Stimulated activated CD4-positive, alpha-beta T cell treated with anti-CD3 and anti-CD28 coated beads, Interleukin-4, amount 100 ng/mL, for 48 hours (primary cell): ENCODE data around the gene PARD3.
"Not testable (repeated sequence)": the region's sequence is repeated elsewhere in the genome, so short reads cannot be mapped to it uniquely, and the experiment has no call there.

Experiments
- DNase-seq, 2 donors: peaks; one replicate each; pipeline ENCODE4 v3.0.0-alpha.2; 2020; ENCODE audit warnings: low read depth in 2 of 2

Gene PARD3

GRCh38 chr10:34742456-34742855 lies 72.6 kb downstream of the PARD3 start:
- DNase-seq = no peak

- not testable (repeated sequence) for DNase-seq
Observed at GRCh38 chr10:34741087-34741486, 74.0 kb downstream of the PARD3 start.

GRCh38 chr10:34740321-34740720 lies 74.8 kb downstream of the PARD3 start:
- no peak for DNase-seq

- no peak for DNase-seq
Observed at GRCh38 chr10:34739915-34740314, 75.2 kb downstream of the PARD3 start.

- DNase-seq = no peak
Observed at GRCh38 chr10:34737772-34738169, 77.3 kb downstream of the PARD3 start.

- DNase-seq = no peak
Observed at GRCh38 chr10:34736976-34737771, 77.9 kb downstream of the PARD3 start.

- no peak for DNase-seq
Observed at GRCh38 chr10:34734918-34735317, 80.2 kb downstream of the PARD3 start.

GRCh38 chr10:34732926-34733325 lies 82.2 kb downstream of the PARD3 start:
- no peak for DNase-seq

GRCh38 chr10:34731885-34732701 lies 83.0 kb downstream of the PARD3 start:
- no peak for DNase-seq

GRCh38 chr10:34731213-34731612 lies 83.9 kb downstream of the PARD3 start:
- DNase-seq = no peak

GRCh38 chr10:34730726-34731125 lies 84.4 kb downstream of the PARD3 start:
- no peak for DNase-seq

- DNase-seq = no peak
Observed at GRCh38 chr10:34729619-34730018, 85.5 kb downstream of the PARD3 start.

GRCh38 chr10:34728361-34728760 lies 86.7 kb downstream of the PARD3 start:
- no peak for DNase-seq

- DNase-seq = no peak
Observed at GRCh38 chr10:34727595-34728033, 87.5 kb downstream of the PARD3 start.

- DNase-seq = no peak
Observed at GRCh38 chr10:34726862-34727261, 88.2 kb downstream of the PARD3 start.

GRCh38 chr10:34723750-34724149 lies 91.3 kb downstream of the PARD3 start:
- DNase-seq = no peak

GRCh38 chr10:34722404-34722803 lies 92.7 kb downstream of the PARD3 start:
- DNase-seq = no peak

GRCh38 chr10:34721208-34721840 lies 93.8 kb downstream of the PARD3 start:
- no peak for DNase-seq

- DNase-seq = no peak
Observed at GRCh38 chr10:34719746-34720145, 95.3 kb downstream of the PARD3 start.

- no peak for DNase-seq
Observed at GRCh38 chr10:34719328-34719727, 95.8 kb downstream of the PARD3 start.

- no peak for DNase-seq
Observed at GRCh38 chr10:34717429-34717828, 97.7 kb downstream of the PARD3 start.

- DNase-seq = no peak
Observed at GRCh38 chr10:34716958-34717357, 98.1 kb downstream of the PARD3 start.
